Activated CD8-positive, alpha-beta memory T cell treated with anti-CD3 and anti-CD28 coated beads, Interleukin-2, amount 50 U/mL, for 1 hour (primary cell): Measurements from ENCODE around the gene CMSS1.
"Not testable (repeated sequence)": the region's sequence is repeated elsewhere in the genome, so short reads cannot be mapped to it uniquely, and the experiment has no call there.

Source experiments
- DNase-seq: peaks from one replicate; pipeline ENCODE4 v3.0.0-alpha.2; 2020; ENCODE audit errors: extremely low read depth

The CMSS1 gene

DNA sequence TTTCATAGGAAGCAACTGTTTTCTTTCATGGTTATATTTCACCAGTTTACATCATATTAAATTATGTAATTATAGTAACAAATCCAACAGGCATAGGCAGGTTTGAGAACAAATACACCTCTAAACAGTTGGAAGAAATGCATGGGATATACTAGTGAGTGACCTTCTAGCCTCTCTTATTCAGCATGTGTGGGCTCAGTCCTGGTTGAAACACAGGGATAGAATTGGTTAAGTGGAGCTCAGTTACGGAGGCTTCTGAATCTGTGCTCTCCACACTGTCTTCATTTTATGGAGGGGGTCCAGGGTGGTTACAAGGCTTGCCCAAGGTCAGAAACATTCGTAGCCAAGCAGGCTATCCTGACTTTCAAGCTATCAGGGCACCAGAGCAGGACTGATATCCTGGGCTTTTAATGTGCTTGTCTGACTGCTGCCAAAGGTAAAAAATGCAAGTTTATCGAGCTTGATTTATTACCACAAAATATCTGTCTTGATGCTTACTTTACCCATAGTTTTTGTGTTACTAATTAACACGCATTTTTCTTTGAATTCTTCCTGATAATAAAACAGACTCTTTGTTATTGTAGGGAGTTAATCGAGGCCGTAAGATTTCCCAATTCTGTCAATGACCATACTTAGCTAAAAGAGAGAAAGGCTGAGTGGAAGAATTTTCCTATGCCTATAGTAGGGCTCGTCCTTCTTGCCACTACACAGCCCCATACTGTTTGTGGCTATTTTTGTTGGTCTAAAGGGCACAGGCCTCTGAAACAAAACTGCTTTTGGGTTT lies 207.1 kb downstream of the CMSS1 start:
- DNase-seq, result no peak

- no peak for DNase-seq
Measured at GRCh38 chr3:100027321-100027720, 209.7 kb downstream of the CMSS1 start.

- no peak for DNase-seq
Measured at GRCh38 chr3:100029052-100029451, 211.4 kb downstream of the CMSS1 start.

DNA sequence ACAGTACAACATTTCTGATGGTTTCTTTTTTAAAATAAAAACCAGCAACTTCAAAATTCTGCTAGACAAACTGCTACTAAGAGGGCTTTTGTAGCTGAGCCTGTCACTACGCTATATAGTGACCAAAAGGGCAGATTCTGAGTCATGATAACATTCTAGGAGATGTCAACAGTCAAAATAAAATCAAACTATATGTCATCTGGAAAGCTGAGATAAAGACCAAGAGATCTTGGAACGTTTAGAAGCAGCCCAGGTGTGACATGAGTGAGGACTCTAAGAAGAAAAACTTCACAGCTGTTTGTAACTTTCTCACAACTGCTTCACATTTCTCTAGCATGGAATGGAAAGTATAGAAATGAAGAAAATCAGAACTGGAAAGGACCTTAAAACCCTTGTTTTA lies 212.0 kb downstream of the CMSS1 start:
- no peak for DNase-seq

- DNase-seq, result no peak
Measured at GRCh38 chr3:100030346-100030745, 212.7 kb downstream of the CMSS1 start.

- no peak for DNase-seq
Measured at GRCh38 chr3:100030914-100031425, 213.3 kb downstream of the CMSS1 start.

- DNase-seq, result no peak
Measured at GRCh38 chr3:100032243-100032642, 214.6 kb downstream of the CMSS1 start.

DNA sequence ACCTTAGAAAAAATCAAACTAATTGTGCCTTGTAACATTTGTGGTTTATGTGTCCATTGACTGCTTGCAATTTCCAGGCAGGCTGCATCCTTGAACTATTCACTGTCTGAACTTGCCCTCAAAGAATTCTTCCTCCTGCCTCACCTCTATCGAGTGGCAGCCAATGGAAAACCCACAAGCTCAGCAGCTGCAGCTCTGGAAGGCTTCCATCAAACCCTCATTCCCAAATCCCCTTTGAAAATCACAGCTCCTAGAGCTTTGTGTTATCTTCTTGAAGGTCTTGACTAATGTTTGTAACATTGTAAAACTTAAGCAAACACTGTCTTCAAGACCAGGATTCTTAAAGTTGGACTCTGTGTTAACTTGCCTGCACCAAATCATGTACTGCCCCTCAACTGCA lies 215.5 kb downstream of the CMSS1 start:
- no peak for DNase-seq

- no peak for DNase-seq
Measured at GRCh38 chr3:100033903-100034471, 216.3 kb downstream of the CMSS1 start.

- DNase-seq, result no peak
Measured at GRCh38 chr3:100039075-100039474, 221.4 kb downstream of the CMSS1 start.

DNA sequence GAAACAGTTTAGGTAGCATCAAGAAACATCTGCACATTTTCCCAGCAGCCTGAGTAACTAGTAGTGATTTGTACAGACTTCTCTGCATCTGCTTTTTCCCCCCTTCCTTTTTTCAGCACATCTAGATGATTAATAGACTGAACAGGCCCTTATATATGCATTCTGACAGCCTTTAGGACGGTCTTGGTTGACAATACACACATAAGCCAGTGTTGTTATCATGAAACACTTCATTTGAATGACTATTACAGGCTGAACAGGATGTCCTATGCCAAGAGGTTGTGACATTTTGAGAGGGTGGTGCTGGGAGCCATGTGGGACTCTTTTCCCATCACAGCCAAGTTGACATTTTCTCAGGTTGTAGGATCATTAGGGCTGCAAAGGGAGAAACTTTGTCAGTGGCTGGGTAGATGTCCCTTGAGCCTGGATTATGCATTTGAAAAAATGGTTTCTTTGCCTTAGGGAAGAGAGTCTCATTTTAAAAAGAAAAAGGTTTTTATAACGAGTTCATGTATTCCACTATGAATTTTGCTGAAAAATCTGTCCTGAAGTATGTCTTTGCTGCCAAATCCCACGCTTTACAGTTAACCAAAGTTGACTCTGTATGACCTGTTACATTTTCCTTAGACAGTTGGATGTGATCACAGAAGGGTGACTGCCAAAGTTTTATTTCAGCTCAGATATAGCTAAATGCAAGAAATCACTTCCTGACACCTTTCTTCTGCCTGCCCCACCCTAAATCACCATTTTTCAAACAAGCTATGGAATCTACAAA lies 223.0 kb downstream of the CMSS1 start:
- DNase-seq, result no peak

- no peak for DNase-seq
Measured at GRCh38 chr3:100041328-100041749, 223.7 kb downstream of the CMSS1 start.

DNA sequence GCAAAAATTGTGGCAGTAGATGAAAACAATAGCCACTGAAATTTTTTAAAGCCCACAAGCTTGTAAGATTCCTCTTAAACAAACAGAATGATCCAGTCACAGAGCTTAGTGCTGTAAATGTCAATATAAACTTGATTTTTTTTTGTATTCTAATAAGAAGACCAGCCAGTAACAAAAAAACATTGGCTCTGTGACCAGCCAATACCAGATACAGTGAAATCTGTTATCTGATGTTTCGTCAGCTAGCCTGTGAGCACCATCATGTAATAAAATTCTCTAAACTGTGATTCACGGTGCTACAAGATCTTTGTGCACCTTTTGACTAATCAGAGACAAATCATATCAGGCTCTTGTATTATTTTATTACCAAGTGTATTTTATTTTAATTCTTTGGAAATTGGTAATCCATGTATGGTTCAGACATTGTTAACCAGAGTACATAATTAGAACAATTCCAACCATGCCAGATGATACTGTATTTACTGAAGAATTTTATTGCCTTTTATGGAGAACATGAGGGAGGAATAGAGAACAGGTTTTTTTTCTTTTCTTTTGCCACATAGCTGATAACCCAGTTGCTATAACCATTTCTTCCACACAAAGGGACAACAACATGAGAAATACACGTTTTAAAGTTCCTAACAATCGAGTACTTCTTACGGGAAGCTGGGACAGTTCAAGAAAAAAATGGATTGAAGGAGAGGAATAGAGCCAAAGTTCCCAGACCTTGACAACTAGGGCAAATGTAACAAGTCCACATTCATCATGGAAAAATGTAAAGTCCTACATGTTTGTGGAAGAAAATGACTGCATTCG lies 224.7 kb downstream of the CMSS1 start:
- DNase-seq, result no peak

DNA sequence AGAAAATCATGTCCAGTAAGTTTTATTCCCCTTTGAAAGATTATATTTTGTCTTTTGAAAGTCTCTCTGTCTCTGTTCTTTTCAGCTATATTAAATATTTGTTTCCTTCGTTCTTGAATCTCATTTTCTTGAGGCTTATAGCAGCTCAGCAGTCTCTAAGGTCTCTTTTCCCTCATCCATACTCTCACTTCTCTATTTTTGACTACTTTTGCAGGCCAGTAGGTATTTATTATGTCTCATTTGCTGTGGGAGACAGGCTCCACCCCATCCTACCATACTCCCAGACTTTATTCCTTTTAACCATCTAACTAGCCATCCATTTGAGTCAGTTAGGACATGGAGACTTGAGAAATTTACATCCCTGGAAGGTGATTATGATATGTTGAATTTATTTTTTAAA lies 225.6 kb downstream of the CMSS1 start:
- no peak for DNase-seq

DNA sequence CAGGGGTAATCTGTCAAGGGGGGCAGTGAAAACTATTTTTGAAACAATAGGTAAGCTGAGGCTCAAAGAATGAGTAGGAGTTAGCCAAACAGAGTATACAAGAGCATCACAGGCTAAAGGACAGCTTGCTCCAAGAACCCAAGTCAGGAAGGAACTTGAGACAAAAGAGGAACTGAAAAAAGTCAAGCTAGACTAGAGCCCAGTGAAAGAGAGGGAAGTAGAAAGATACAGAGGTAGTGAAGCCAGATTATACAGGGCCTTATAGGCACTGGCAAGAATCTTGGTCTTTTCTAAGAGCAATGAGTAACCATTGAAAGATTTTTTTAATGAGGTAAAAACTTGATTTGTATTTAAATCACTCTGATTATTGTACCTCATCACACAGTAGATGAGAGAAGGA lies 226.7 kb downstream of the CMSS1 start:
- DNase-seq, result no peak

DNA sequence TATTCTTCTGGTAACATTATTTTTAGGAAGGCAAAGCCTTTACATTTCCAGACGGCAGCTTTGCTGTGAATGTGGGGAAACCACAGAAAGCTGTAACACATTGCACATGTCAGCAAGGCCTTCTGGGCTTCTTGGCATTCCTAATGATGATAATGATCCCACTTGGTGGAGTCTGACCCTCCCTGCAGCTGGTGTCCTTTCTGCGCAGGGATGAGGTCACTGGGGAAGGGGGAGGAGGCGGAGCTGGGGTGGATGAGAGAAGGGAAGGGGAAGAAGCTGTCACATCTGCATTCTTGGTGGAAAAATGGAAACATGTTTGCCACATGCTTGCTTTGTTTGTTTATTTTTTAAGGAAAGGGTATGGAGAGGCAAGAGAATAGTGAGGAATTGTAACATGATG lies 228.0 kb downstream of the CMSS1 start:
- DNase-seq, result no peak

DNA sequence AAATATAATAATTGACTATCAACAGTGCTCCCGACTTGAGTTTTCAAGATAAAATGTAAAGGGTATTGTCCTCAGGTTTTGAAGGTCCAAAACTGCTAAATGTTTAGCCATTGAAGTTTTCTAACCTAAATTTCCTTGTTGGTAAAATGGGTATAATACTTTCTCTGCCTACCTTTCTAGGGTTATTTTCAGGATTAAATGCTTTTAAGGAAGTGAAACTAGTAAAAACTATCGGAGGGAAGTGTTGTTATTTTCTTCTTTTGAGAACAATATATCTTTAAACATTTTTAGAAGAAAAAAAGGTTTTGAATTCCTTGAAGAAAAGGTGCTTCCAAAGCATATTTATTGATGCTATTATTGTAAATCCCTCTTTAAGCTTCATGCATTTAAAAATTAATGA lies 229.3 kb downstream of the CMSS1 start:
- DNase-seq, result no peak

DNA sequence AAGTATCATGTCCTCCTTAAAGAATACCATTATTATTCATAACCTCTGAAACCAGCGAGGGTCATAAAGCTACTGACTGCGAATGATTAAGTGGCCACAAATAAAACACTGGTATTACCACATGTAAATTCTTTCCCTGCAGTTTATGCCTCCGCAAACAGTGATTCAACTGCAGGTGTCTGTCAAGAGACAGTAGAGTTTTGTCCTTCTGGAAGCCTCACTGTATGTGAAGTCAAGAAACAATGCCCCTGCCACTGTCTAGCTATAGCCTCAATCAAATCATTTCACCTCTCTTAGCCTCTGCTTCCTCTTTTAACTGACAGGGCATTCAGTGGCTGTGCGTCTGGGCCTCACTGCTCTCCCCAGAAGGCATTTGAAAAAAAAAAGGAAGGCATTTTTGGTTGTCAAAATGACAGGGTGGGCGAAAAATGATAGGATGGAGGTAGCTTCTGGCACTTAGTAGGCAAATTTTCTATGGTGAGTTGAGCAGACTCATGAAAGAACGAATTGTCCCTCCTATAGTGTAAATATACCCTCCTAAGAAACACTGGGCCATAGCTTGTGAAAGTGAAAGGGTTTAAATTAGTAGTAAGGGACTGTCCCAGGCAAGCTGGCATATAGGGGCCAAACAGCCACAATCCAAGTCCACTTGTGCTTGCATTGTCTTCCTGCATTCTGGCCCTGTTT lies 229.9 kb downstream of the CMSS1 start:
- DNase-seq, result no peak

- DNase-seq, result no peak
Measured at GRCh38 chr3:100048248-100048647, 230.6 kb downstream of the CMSS1 start.

GRCh38 chr3:100051513-100051912 lies 233.9 kb downstream of the CMSS1 start:
- not testable (repeated sequence) for DNase-seq

DNA sequence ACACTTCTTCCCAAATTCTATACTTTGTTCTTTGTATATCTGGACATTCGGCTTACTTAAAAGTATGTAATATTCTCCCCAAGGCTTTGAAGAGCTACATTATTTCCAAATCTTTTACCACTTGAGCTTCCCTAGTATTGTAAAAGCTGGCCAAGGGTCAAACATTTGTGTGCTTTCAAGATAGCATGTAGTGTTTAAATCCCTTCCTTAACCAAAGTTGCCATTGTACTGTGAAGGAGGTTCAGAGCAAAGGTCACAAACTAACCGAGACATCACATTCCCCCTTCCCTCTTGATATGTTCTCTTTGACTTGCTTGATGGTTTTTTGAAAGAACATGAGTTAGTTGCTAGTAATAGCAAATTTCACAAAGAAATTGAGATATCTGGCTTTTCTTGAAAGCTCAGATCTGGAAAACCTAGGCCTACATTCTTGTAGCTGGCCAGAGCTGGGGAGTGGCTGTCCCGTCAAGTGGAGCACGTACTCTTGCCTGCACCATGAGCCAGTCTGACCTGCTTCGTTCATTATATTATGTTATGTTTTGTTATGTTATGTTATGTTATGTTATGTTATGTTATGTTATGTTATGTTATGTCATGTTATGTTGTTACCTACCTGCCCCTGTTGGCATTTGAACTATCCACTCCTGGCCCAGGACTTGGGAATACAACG lies 236.4 kb downstream of the CMSS1 start:
- DNase-seq, result no peak
